HL-60 (cell line): Measurements from ENCODE around the gene FANCC.

Source experiments
- DNase-seq, 2 experiments: peaks; one replicate each; pipeline ENCODE4 v3.0.0-alpha.2; 2010 to 2020; ENCODE audit warnings: low read depth in 1 of 2, low spot score in 1 of 2
- H3K27ac ChIP-seq: fragments of 250-450 bp; sonication (Bioruptor Pico); replicated peaks from 2 replicates; pipeline ENCODE4 v1.5.1; 2020; ENCODE audit warnings: mild to moderate bottlenecking, moderate library complexity
- H3K27me3 ChIP-seq: fragments of 250-450 bp; sonication (Bioruptor Pico); 2 replicates; pipeline ENCODE4 v1.5.1; 2021; ENCODE audit warnings: mild to moderate bottlenecking, moderate library complexity; ENCODE audit not compliant: insufficient read depth, poor library complexity, severe bottlenecking
- H3K4me3 ChIP-seq: replicated peaks from 2 replicates; pipeline ENCODE4 v1.5.1; 2011; ENCODE audit warnings: mild to moderate bottlenecking, control low read depth, low read length; ENCODE audit not compliant: insufficient read depth
- GABPA ChIP-seq: IDR thresholded peaks from 2 replicates; pipeline ENCODE4 v1.6.1; 2012; ENCODE audit warnings: low read depth
- POLR2AphosphoS5 ChIP-seq: IDR thresholded peaks from 2 replicates; pipeline ENCODE4 v1.6.1; 2012; ENCODE audit warnings: low read depth
- SPI1 ChIP-seq: IDR thresholded peaks from 2 replicates; pipeline ENCODE4 v1.6.1; 2012; ENCODE audit warnings: low read depth, mild to moderate bottlenecking, borderline replicate concordance
- TF ChIP-seq, protein P1 (sequence below): IDR thresholded peaks from one replicate; pipeline ENCODE4 v1.5.1; 2011; ENCODE audit warnings: low read length, control low read depth, inconsistent platforms; ENCODE audit not compliant: insufficient read depth
- TF ChIP-seq, protein P2 (sequence below): IDR thresholded peaks from 2 replicates; pipeline ENCODE4 v1.6.1; 2012; ENCODE audit warnings: low read depth; ENCODE audit not compliant: insufficient replicate concordance

FANCC gene

DNA sequence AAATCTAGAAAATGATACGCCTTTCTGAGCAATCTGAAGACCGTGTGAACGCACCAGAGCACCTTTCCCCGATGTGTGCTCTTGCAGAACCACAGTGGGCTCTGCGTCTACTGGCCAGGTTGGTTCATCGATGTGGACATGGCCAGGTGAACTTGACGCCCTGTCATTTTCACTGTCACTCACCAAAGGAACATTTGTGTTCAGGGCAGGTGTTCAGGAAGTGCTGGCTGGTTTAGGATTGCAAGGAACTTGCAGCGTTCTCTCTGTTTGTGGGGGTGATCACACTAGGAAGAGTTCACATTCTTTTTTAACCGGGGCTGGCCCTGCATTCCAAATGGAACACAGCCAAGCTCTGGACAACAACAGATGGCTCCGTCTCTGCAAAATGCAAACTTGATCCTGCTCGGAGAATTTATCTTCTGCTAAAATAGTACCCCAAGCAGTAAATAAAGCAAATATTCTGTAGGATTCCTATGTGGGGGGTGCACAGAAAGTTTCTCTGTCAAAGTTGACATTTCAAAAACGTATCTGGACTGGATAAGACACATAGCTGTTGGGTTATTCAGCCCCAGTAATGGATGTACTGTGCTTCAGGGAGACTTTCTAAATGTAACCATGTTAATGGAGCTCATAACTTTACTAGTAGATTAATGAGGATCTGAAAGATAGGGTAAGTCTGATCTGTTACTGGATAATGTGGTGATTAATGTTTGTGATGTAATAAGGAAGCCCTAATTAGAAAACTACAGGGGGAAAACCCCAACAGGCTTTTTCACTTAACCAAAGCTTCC, 45.7 kb upstream of the FANCC start:
- Histone ChIP-seq H3K4me3 (no peak overlapping the region), H3K27ac (no peak overlapping the region), H3K27me3 (peaks cover 6% of the 10 kb centered on the region)
- no peak for DNase-seq
- TF ChIP-seq SPI1 (no peak), POLR2AphosphoS5 (no peak), GABPA (no peak)
- TF ChIP-seq, protein P1, sequence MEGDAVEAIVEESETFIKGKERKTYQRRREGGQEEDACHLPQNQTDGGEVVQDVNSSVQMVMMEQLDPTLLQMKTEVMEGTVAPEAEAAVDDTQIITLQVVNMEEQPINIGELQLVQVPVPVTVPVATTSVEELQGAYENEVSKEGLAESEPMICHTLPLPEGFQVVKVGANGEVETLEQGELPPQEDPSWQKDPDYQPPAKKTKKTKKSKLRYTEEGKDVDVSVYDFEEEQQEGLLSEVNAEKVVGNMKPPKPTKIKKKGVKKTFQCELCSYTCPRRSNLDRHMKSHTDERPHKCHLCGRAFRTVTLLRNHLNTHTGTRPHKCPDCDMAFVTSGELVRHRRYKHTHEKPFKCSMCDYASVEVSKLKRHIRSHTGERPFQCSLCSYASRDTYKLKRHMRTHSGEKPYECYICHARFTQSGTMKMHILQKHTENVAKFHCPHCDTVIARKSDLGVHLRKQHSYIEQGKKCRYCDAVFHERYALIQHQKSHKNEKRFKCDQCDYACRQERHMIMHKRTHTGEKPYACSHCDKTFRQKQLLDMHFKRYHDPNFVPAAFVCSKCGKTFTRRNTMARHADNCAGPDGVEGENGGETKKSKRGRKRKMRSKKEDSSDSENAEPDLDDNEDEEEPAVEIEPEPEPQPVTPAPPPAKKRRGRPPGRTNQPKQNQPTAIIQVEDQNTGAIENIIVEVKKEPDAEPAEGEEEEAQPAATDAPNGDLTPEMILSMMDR, result no peak
- TF ChIP-seq, protein P2, sequence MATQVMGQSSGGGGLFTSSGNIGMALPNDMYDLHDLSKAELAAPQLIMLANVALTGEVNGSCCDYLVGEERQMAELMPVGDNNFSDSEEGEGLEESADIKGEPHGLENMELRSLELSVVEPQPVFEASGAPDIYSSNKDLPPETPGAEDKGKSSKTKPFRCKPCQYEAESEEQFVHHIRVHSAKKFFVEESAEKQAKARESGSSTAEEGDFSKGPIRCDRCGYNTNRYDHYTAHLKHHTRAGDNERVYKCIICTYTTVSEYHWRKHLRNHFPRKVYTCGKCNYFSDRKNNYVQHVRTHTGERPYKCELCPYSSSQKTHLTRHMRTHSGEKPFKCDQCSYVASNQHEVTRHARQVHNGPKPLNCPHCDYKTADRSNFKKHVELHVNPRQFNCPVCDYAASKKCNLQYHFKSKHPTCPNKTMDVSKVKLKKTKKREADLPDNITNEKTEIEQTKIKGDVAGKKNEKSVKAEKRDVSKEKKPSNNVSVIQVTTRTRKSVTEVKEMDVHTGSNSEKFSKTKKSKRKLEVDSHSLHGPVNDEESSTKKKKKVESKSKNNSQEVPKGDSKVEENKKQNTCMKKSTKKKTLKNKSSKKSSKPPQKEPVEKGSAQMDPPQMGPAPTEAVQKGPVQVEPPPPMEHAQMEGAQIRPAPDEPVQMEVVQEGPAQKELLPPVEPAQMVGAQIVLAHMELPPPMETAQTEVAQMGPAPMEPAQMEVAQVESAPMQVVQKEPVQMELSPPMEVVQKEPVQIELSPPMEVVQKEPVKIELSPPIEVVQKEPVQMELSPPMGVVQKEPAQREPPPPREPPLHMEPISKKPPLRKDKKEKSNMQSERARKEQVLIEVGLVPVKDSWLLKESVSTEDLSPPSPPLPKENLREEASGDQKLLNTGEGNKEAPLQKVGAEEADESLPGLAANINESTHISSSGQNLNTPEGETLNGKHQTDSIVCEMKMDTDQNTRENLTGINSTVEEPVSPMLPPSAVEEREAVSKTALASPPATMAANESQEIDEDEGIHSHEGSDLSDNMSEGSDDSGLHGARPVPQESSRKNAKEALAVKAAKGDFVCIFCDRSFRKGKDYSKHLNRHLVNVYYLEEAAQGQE, result no peak

DNA sequence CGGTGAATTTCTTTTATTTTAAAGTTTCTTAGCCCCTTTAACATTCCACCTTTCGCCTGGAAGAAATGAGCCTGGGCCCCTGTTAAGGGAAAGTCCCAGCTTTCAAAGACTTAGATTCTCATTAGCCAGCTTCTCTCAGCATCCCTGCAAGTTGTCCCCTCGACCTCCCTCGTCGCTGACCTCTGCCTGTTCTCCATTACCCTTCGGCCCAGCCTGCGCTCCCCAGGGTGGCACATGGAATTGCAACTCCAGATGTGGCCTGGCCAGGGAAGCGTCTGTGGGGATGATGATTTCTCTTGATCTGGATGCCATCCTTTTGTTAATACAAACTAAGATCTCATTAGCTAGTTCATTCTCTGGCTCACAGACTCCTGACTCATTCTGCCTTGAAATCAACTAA, 43.4 kb upstream of the FANCC start:
- TF ChIP-seq GABPA (no peak), POLR2AphosphoS5 (no peak), SPI1 (no peak)
- TF ChIP-seq, protein P2, result no peak
- TF ChIP-seq, protein P1, result no peak
- Histone ChIP-seq H3K27ac (no peak overlapping the region), H3K4me3 (no peak overlapping the region), H3K27me3 (peaks cover 6% of the 10 kb centered on the region)
- no peak for DNase-seq

DNA sequence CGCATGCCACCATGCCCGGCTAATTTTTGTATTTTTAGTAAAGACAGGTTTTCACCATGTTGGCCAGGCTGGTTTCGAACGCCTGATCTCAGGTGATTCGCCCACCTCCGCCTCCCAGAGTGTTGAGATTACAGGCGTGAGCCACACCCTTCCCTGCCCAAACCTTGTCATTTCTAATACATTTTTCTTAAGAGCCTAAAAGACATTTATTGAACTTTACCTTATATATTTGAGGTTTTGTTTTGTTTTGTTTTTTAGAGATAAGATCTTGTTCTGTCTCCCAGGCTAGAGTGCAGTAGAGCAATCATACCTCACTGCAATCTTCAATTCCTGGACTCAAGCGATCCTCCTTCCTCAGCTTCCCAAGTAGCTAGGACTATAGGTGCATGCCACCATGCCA, 39.8 kb upstream of the FANCC start:
- Histone ChIP-seq H3K4me3 (no peak overlapping the region), H3K27me3 (peaks cover 3% of the 10 kb centered on the region), H3K27ac (no peak overlapping the region)
- DNase-seq, result no peak
- no peak for TF ChIP-seq POLR2AphosphoS5
- no peak for TF ChIP-seq GABPA
- TF ChIP-seq, protein P1, result no peak
- TF ChIP-seq SPI1, result no peak
- TF ChIP-seq, protein P2, result no peak
